Measurements from ENCODE around the gene ERRFI1.

DNA sequence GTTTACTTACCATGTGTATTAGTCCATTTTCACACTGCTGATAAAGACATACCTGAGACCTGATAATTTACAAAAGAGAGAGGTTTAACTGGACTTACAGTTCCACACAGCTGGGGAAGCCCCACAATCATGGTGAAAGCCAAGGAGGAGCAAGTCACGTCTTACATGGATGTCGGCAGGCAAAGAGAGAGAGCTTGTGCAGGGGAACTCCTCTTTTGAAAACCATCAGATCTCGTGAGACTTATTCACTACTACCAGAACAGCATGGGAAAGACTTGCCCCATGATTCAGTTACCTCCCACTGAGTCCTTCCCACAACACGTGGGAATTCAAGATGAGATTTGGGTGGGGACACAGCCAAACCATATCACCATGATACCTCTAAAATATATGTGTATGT is 39.3 kb upstream of the ERRFI1 start:
- TF ChIP-seq, protein P1, sequence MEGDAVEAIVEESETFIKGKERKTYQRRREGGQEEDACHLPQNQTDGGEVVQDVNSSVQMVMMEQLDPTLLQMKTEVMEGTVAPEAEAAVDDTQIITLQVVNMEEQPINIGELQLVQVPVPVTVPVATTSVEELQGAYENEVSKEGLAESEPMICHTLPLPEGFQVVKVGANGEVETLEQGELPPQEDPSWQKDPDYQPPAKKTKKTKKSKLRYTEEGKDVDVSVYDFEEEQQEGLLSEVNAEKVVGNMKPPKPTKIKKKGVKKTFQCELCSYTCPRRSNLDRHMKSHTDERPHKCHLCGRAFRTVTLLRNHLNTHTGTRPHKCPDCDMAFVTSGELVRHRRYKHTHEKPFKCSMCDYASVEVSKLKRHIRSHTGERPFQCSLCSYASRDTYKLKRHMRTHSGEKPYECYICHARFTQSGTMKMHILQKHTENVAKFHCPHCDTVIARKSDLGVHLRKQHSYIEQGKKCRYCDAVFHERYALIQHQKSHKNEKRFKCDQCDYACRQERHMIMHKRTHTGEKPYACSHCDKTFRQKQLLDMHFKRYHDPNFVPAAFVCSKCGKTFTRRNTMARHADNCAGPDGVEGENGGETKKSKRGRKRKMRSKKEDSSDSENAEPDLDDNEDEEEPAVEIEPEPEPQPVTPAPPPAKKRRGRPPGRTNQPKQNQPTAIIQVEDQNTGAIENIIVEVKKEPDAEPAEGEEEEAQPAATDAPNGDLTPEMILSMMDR (IDR thresholded peaks at IDR 0.05; ENCODE audit: borderline replicate concordance, extremely low read depth, low read length, poor library complexity, severe bottlenecking): no peak
- TF ChIP-seq EZH2 (IDR thresholded peaks at IDR 0.05; ENCODE audit: borderline replicate concordance, low read depth, low read length, severe bottlenecking): no peak

All from DND-41 (cell line).